Tibial nerve (tissue), 4 donors: ENCODE data around the gene TSC22D4. TPM values are rescaled to one million over a fixed set of nuclear protein-coding genes. Genes with fewer than 3 reads are reported as not detected.

Experiments
- total RNA-seq, 4 donors: library from RNA; depleted of rRNA; stranded (reverse); fragments of >200 nt; gene quantifications; one replicate each; pipeline ENCODE4 v1.1.0, GENCODE V29; 2016

TSC22D4 gene
- total RNA-seq, 4 donors from 2014 or later: 154 to 224 (median 188) TPM

Other genes with a start within 250 kb of the TSC22D4 start
- gene SPDYE3, start 171.5 kb downstream of the TSC22D4 start, total RNA-seq: not detected
- 100 to 1,000 TPM; 107 to 152 (median 132) TPM for gene PILRB, start 121.1 kb downstream of the TSC22D4 start, total RNA-seq
- gene PILRA, start 105.7 kb downstream of the TSC22D4 start, total RNA-seq: 10 to 100 TPM; 10.9 to 27.3 (median 15.8) TPM
- 1 to 10 TPM; 3.6 to 7.3 (median 4.9) TPM for gene ZCWPW1, start 50.5 kb downstream of the TSC22D4 start, total RNA-seq
- gene MEPCE, start 49.4 kb downstream of the TSC22D4 start, total RNA-seq: 10 to 100 TPM; 39.5 to 50.2 (median 46.6) TPM
- gene PPP1R35, start 42.7 kb downstream of the TSC22D4 start, total RNA-seq: 10 to 100 TPM; 44.3 to 85.8 (median 53.3) TPM
- gene SPACDR, start 15.0 kb downstream of the TSC22D4 start, total RNA-seq: 1 to 10 TPM in 3 of 4 donors, not detected in 1; 1.5 to 2.1 (median 1.8) TPM
- 10 to 100 TPM in 3 of 4 donors, 1 to 10 TPM in 1; 8.8 to 21.3 (median 11.4) TPM for gene NYAP1, start 4.7 kb upstream of the TSC22D4 start, total RNA-seq
- 10 to 100 TPM; 17.1 to 54.6 (median 35.0) TPM for gene AGFG2, start 60.0 kb upstream of the TSC22D4 start, total RNA-seq
- gene SAP25, start 94.7 kb upstream of the TSC22D4 start, total RNA-seq: 1 to 10 TPM; 2.4 to 8.4 (median 4.6) TPM
- gene LRCH4, start 106.9 kb upstream of the TSC22D4 start, total RNA-seq: 100 to 1,000 TPM; 135 to 174 (median 170) TPM
- 1 to 10 TPM in 1 of 4 donors, under 1 TPM in 2, not detected in 1; 0.30 to 2.2 (median 0.84) TPM for gene FBXO24, start 107.1 kb upstream of the TSC22D4 start, total RNA-seq
- 100 to 1,000 TPM in 3 of 4 donors, 10 to 100 TPM in 1; 55.9 to 155 (median 125) TPM for gene PCOLCE, start 123.1 kb upstream of the TSC22D4 start, total RNA-seq
- 10 to 100 TPM in 3 of 4 donors, 1 to 10 TPM in 1; 9.4 to 31.2 (median 24.3) TPM for gene MOSPD3, start 133.3 kb upstream of the TSC22D4 start, total RNA-seq
- gene TFR2, start 162.3 kb upstream of the TSC22D4 start, total RNA-seq: 1 to 10 TPM in 1 of 4 donors, not detected in 3; 2.1 TPM
- gene ACTL6B, start 177.2 kb upstream of the TSC22D4 start, total RNA-seq: not detected
- gene GNB2, start 194.5 kb upstream of the TSC22D4 start, total RNA-seq: 100 to 1,000 TPM; 185 to 290 (median 248) TPM
- gene GIGYF1, start 215.0 kb upstream of the TSC22D4 start, total RNA-seq: 10 to 100 TPM; 50.9 to 98.1 (median 64.7) TPM
- gene POP7, start 226.9 kb upstream of the TSC22D4 start, total RNA-seq: 10 to 100 TPM; 23.1 to 50.7 (median 35.6) TPM
- under 1 TPM in 2 of 4 donors, not detected in 2; 0.30 to 0.59 TPM for gene EPO, start 241.3 kb upstream of the TSC22D4 start, total RNA-seq